HG02763 (cell line): Measurements from ENCODE around the gene COL4A6.

Source experiments
- ATAC-seq: cut with Tn5 transposase; IDR thresholded peaks from one replicate; pipeline ENCODE4 v1.9.1; 2021; ENCODE audit warnings: mild to moderate bottlenecking, moderate library complexity; ENCODE audit not compliant: unreplicated experiment

COL4A6 gene

DNA sequence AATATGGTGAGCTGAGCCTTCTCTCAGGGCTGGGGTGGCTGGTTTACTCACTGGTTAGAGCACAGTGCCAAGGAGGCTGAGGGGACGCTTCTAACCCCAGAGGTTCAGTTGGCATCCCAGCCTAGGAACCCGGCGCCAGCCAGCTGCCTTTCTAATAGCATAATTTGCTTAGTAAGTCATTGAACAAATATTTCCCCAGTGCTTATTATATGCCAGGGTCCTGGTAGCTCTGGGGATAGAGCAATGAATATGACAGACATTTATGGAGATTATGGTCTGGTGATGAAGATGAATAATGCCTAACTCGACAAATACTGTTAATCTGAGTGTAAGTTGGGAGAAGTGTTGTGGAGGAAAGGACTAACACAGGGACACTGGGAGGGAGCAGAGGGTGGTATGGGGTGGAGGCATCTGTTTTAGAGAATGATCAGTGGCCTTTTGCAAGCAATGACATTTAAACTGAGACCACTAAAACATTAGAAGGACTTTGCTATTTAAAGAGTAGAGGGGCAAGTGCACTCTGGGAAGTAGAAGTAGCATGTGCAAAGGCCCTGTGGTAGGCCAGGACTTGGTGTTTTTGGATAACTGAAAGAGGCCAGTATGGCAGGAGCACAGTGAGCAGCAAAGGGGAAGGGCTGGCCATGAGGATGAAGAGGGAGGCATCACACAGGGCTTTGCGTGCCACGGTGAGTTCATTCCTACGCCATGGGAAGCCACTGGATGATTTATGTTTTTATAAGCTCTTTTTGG is 274.7 kb downstream of the COL4A6 start:
- ATAC-seq = no peak

- no peak for ATAC-seq
These were observed 276.0 kb downstream of the COL4A6 start for GRCh38 chrX:108162265-108162664.

GRCh38 chrX:108160309-108160708 is 277.9 kb downstream of the COL4A6 start:
- no peak for ATAC-seq

DNA sequence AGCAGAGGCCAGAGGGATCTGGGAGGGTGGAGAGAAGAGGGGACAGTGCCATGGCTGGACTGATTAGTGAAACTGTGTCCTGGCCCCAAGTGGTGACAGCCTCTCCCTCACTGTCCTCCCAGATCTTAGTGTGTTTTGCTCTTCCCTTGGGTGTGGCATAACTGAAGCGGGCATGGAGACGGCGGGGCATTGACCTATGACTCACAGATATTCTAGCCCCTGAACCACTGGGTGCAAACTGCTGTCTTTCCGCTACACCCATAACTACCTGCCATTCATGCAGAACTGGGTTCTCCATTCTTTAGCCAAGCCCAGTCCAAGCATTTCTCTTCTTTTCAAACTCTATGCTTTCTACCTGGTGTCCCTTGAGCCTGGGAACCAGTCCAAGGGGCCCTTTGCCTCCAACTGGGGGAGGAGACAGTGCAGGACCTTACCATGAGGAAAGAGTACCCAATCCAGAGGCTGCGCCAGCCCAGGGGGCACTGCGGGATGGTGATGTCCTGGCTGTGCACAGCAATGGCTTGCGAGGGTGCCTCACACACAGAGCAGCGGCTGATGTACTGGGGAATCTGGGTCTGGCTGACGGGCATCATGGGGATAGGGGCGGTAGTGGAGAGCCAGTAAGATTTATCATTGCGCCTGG is 279.1 kb downstream of the COL4A6 start:
- ATAC-seq = no peak

DNA sequence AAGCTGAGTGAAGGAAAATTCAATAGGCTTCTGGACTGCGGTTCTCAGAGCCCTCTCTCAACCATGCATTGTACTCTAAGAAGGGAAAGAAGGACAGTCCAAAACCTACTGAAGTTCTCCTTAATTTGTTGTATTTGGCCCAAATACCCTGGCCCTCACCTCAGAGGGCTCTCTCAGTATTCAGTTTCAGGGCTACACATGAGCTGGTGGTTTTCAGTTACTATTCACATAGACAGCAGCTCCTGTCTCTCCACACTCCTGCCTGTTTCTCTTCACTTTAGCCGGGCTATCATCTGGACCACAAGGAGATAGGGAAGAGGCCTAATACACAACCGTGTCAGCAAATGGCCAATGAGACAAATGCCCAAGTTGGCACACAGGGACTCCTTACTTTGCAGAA is 280.6 kb downstream of the COL4A6 start:
- ATAC-seq = no peak

DNA sequence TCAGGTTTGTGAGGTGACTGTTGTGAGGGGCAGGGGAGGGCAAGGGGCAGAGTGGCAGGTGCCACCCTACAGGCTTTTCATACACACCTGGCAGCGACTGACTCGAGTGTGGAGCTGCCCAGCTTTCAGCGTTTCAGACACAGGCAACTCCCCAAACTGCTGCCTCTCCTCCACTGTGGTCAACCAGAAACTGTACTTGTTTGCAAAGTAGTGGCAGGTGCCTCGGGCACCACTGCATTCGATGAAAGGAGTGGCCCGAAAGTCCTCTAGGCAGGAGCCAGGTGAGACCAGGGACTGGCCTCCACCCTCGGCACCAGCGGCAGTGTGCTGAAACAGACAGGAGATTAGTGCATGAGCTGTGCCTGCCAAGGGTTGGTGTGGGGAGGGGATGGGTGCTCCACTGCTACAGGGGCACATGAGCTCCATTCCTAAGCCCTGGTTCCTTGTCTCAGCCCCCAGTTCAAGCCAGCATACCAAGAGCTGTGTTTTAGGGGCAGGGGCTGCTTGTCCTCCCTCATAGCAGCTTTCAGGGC is 281.2 kb downstream of the COL4A6 start:
- no peak for ATAC-seq

DNA sequence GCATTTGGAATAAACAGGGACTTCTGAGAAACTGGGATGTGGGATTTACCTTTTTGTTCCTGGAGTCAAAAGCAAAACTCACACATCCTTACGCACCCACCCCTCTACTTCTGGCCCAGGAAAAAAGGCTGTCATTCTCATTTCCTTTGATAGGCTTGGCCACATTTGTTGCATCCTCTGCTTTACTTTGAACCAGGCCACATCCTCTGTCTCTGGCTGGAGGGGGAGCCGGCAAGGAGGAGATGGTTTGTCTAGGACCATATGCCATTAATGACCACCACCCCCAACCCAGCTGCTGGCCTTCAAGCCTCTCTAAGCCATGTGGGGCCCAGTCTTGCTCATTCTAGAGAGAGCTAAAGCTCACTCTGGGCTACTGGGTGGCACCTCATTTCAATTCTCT is 282.1 kb downstream of the COL4A6 start:
- ATAC-seq = no peak

DNA sequence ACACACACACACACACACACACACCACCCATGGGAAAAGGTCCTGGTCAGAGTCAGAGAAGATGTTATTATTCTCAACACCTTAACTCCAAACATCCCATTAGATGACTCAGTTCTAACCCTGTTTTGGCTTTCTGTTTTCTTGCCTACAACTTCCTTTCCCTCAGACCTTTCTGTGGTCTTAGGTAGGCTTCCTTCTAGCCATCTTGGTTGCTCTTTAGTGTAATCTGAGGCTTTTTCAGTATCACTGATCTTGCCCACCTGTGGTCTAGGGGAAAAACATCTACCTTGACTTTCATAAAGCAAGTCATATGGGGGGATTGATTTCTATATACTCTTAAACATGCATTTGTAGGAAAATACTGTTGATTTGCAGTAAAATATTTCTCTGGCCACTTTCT is 289.7 kb downstream of the COL4A6 start:
- ATAC-seq = peak; percentile 83

GRCh38 chrX:108138814-108139702 is 299.2 kb downstream of the COL4A6 start:
- ATAC-seq = no peak

DNA sequence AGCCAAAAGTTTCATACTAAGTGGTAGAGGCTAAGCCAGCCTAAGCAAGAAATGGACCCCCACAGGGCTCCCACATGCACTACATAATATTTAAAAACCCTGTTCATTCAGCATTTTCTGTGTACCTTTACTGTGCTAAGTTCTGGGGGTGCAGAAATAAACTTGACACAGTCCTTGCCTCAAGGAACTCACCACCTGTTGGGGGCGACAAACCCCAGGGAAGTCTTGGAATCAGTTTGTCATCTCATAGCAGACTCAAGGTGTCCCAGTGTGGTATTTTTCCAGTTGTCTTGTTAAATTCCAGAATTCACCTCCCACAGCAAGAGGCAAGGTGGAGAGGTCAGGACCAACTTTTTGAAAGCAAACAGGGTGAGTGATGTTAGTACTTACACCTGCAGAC is 303.5 kb downstream of the COL4A6 start:
- ATAC-seq = no peak

- ATAC-seq = no peak
These were observed 305.3 kb downstream of the COL4A6 start for GRCh38 chrX:108132876-108133275.

DNA sequence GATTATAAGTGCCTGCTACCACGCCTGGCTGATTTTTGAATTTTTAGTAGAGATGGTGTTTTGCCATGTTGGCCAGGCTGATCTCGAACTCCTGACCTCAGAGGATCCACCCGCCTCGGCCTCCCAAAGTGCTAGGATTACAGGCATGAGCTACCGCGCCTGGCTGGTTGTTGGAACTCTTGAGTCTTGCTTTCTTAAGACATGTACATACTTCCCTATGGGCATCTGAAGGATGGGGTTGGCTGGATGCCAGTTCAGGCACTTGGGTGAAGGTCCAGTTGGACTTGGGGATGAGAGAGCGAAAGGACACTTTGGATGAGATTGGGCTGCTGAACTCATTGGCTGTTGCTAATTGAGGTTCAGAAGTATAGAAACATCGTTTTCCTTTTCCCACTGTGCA is 306.2 kb downstream of the COL4A6 start:
- ATAC-seq = no peak

DNA sequence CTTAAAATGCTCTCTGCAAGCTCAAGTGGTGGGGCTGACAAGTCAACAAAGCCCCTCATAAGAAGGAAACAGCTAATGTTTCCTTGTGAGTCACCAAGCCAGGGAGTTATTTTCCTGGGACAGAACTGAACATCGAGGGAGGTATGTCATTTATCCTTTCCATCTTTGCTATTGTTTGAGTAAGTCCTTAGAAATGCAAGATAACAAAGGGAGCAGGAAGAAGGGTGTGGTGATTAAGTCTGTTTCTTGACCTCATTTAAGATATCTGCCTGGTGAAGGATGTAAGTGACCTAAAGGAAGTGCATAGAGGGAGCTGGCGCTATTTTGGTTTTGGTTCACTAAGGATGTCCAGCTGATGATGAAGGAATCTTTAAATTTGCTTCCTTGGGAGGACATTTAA is 306.8 kb downstream of the COL4A6 start:
- no peak for ATAC-seq

DNA sequence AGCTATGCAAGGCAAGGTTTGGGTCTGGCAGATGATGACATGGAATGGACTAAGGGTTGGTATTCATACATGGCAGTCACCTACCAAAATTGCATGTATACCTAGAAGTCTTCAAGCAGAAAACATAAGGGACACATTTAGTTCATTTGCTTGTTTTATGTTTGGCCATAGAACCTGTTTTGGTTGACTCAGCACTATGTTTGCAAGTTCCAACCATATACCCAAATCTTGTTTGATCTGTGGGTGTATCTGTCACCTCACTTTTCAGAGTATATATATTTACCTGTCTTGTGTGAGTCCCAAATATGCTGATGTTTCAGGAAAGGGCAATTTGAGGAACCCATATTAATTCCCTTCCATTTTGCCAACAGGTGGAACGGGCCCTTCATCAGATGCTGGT is 307.3 kb downstream of the COL4A6 start:
- ATAC-seq = no peak

DNA sequence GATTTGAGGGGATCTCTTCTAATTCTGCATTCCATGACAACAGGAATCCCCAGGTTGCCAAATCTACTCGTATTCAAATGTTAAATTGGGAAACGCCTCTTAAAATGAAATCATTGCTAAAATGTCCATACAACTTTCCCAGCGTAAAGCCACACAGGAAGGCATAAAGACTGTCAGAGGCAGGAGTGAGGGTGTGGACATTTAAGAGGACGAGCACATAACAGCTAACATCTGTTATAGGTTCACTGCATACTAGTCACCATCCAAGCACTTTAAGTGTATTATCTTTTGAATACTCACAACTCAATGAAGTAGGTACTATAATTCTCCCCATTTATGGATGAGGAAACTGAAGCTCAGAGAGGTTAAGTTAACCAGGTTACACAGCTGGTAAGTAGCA is 311.1 kb downstream of the COL4A6 start:
- ATAC-seq = no peak

- no peak for ATAC-seq
These were observed 311.6 kb downstream of the COL4A6 start for GRCh38 chrX:108126661-108127060.

GRCh38 chrX:108123591-108124366 is 314.4 kb downstream of the COL4A6 start:
- no peak for ATAC-seq

DNA sequence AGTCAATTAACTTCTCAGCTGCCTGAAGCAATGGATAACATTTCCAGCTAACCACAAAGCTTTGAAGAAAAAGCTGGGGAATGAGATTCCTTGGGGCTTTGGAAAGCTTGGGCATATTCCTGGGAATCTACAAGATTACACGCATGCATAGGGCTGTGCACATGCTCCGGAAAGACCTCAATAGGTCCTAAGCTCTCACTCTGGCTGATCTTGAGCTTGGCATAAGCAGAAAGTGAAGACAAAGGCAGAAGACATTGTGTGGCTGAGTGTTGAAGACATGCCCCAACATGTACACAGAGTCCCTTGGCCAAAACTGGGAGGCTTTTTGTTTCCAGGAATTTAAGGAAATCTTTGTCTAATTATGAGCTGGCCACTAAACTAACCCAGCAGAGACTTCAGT is 315.5 kb downstream of the COL4A6 start:
- no peak for ATAC-seq

GRCh38 chrX:108121291-108121690 is 316.9 kb downstream of the COL4A6 start:
- ATAC-seq = no peak

- ATAC-seq = no peak
These were observed 320.2 kb downstream of the COL4A6 start for GRCh38 chrX:108117988-108118387.

- no peak for ATAC-seq
These were observed 323.7 kb downstream of the COL4A6 start for GRCh38 chrX:108114541-108114940.
